ENCODE data around the gene SLC20A1.
"Not testable (repeated sequence)": the region's sequence is repeated elsewhere in the genome, so short reads cannot be mapped to it uniquely, and the experiment has no call there.

GRCh38 chr2:112706947-112707346, 61.2 kb downstream of the SLC20A1 start:
- TF ChIP-seq, protein P1, sequence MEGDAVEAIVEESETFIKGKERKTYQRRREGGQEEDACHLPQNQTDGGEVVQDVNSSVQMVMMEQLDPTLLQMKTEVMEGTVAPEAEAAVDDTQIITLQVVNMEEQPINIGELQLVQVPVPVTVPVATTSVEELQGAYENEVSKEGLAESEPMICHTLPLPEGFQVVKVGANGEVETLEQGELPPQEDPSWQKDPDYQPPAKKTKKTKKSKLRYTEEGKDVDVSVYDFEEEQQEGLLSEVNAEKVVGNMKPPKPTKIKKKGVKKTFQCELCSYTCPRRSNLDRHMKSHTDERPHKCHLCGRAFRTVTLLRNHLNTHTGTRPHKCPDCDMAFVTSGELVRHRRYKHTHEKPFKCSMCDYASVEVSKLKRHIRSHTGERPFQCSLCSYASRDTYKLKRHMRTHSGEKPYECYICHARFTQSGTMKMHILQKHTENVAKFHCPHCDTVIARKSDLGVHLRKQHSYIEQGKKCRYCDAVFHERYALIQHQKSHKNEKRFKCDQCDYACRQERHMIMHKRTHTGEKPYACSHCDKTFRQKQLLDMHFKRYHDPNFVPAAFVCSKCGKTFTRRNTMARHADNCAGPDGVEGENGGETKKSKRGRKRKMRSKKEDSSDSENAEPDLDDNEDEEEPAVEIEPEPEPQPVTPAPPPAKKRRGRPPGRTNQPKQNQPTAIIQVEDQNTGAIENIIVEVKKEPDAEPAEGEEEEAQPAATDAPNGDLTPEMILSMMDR (conservative IDR thresholded peaks at IDR 0.05), result not testable (repeated sequence)
- not testable (repeated sequence) for TF ChIP-seq EZH2 (IDR thresholded peaks at IDR 0.05; ENCODE audit: low read depth)
